SKM-1 treated with dmso at 0.1 percent for 144 hours (cell line): ENCODE data around the gene TPT1.
"Not testable (repeated sequence)": the region's sequence is repeated elsewhere in the genome, so short reads cannot be mapped to it uniquely, and the experiment has no call there.

ENCODE experiments used
- DNase-seq: peaks from one replicate; lab custom pipeline; 2025; ENCODE audit not compliant: unreplicated experiment; lab: John Stamatoyannopoulos, UW

TPT1 gene

DNA sequence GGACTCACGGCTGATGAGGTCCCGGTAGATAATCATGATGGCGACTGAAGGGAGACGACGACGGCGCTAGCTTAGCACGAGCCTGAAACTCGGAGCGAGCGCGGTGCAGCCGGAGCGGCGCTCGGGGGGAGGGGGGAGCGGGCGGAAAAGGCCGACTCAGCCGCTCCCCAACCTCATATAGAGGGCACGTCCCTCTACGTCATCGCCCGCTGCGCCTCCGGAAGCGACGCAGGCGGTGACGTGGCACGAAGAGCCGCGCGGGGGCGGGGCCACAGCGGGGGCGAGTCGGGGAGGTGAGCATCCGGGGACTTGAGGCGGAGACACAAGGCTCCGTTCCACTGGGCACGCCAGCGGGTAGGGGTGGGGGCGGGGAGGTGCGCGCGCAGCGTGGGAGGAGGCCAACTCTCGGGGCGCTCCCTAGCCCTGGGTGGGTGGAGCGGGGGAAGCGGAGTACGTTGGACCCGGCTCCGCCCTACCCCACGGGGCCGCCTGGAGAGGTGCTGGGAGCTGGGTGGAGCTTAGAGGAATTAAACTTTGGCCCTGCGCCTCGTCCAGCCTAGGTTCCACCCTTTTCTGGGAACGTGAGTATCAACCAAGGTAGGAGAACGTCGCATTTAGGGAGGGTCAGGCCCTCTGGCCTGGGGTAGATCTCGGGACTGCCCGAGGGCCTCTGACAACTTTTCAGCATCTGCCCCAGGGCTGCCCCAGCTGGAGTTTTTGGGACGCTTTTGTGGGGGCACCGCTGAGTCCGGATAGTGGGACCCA, at the start of gene TPT1:
TSS of gene TPT1 (minus strand) at position 150 of the 765 bp plus-strand sequence. CDS start at position 36, 114 bp downstream.
- DNase-seq = peak; percentile 95

DNA sequence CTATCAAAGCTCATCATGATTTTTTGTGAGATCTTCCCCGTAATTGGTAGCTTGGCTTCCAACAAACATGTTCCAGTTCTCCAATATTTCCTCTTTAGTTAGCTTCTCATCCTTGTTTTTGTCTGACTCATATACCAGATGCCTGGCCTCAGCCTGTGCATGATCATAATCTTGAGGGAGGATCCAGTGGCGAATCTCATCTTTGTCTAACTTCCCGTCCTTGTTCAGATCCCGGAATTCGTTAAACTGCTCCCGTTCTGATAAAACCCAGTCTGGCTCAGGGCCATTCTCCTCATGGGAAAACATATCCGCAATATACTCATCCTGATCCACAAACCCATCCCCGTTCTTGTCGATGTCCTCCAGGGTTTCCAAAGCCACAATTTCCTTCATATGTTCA, 49.4 kb upstream of the TPT1 start:
- DNase-seq = not testable (repeated sequence)

DNA sequence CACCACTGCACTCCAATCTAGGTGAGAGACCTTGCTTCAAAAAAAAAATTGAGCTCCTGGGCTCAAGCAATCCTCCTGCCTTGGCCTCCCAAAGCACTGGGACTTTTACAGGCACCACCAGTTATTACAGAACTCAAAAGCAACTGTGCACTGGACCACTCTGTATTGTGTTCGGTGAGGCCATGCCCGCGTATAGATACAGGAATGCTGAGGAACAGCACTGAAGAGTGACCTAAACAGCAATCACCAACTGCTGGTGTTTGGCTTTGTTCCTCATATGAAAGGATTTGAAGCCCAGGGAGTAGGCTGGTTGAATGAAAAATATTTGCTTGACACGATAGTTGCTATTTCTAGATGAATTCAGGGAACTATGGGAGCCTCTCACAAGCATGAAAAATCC, 47.7 kb upstream of the TPT1 start:
- DNase-seq = no peak

DNA sequence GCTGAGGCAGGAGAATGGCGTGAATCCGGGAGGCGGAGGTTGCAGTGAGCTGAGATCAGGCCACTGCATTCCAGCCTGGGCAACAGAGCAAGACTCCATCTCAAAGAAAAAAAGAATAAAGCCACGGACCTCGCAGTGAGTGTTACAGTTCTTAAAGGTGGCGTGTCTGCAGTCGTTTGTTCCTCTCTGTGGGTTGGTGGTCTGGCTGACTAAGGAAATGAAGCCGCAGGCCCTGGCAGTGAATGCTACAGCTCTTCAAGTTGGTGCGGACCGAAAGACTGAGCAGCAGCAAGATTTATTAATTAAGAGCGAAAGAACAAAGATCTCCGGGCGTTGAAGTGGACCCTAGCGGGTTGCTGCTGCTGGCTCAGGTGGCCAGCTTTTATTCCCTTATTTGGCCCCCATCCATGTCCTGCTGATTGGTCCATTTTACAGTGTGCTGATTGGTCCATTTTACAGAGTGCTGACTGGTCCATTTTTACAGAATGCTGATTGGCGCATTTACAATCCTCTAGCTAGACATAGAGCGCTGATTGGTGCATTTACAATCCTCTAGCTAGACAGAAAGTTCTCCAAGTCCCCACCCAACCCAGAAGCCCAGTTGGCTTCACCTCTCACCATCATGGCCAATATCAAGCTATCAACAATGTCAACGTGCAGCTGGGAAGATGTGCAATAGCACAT, 46.1 kb upstream of the TPT1 start:
- not testable (repeated sequence) for DNase-seq

DNA sequence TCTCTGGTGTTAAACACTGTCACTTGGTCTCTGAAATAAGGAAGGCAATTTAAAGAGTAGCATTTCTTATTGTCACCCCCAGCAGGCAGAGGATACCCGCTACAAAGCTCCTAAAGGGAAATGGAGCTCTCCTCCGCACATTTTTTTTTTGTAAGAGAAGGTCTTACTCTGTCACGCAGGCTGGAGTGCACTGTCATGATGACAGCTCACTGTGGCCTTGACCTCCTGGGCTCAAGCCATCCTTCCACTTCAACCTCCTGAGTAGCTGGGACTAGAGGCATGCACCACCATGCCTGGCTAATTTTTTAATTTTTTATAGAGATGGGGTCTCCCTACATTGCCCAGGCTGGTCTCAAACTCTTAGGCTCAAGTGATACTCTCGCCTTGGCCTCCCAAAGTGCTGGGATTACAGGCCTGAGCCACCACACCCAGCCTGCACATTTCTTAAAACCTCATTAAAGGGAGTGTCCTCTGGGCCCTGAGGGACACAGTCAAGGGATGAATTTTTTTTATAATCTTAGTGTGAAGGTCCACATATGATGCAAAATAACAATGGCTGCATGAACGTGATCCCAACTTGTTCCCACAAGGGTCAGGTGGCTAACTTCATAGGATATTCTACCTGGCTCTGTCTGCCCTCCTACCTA, 45.0 kb upstream of the TPT1 start:
- DNase-seq = no peak

DNA sequence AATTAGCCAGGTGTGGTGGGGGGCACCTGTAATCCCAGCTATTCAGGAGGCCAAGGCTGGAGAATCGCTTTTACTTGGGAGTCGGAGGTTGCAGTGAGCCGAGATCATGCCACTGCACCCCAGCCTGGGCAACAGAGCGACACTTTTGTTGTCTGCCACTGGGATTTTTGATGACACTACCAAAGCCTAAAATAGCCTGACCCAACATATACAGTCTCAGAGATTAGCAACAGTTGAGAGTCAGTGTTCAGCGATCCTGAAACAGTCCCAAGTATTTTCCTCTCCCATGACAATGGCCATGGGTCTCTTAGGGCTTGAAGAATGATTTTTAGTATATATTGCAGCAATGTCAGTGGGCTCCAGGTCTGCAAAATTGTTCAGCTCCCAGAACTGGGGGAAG, 44.3 kb upstream of the TPT1 start:
- DNase-seq = no peak

DNA sequence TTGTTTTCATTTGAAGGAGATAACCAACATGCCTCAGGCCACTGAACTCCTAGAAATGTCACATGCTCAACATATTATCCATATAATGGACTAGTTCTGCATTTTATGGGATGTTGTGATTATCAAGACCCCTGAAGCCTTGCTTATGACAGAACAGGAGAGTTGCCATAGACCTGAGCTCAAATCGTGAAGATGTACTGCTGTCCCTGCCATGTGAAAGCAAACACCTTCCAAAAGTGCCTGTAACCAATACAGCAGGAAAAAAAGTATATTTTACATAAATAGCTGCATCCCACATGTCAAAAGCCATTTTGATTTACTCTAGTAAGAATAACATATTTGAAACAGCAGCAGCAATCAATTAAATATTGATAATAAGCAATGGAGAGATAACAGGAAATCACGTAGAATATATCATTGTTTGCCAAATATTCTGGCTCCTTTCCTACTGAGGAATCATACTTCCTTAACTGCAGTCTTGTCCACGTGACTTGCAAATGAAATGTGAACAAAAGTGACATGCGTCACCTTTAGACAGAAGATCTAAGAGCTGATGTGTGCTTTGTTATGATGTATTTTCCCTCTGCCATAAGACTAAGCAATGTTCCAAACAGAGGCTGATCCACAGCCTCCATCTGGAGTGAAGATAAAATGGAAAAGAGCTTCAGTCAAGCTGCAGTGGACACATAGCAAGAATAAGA, 43.6 kb upstream of the TPT1 start:
- DNase-seq = no peak

DNA sequence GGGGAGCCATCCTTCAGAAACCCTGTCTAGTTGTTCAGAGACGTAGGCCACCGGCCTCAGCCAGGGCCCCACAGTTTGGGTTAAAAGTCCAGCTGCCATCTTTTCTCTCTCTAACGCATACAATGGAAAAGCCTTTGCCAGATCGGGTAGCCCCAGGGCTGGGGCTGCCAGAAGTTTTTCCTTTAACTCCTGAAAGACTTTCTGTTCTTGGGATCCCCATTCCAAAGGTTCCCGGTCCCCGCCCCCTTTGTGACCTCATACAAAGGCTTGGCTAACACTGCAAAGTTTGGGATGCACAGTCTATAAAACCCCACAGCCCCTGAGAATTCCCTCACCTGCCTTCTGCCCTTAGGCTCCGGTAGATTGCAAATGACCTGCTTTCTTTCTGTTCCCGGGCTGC, 41.8 kb upstream of the TPT1 start:
- DNase-seq = not testable (repeated sequence)

DNA sequence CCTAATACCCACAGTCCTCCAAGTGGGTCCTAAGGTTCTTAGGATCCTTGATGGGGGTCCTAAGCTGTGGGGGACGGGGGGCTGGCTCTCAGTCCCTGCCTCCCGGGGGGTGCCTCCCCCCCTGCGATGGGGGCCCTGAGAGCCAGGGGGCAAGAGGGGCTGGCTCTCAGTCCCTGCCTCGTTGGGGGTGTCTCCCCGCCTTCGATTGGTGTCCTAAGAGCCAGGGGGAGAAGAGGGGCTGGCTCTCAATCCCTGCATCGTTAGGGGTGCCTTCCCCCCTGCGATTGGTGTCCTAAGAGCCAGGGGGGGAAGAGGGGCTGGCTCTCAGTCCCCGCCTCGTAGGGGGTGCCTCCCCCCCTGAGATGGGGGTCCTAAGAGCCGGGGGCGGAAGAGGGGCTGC, 40.2 kb upstream of the TPT1 start:
- no peak for DNase-seq

DNA sequence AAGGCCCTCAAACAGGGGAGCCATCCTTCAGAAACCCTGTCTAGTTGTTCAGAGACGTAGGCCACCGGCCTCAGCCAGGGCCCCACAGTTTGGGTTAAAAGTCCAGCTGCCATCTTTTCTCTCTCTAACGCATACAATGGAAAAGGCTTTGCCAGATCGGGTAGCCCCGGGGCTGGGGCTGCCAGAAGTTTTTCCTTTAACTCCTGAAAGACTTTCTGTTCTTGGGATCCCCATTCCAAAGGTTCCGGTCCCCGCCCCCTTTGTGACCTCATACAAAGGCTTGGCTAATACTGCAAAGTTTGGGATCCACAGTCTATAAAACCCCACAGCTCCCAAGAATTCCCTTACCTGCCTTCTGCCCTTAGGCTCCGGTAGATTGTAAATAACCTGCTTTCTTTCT, 39.7 kb upstream of the TPT1 start:
- not testable (repeated sequence) for DNase-seq

DNA sequence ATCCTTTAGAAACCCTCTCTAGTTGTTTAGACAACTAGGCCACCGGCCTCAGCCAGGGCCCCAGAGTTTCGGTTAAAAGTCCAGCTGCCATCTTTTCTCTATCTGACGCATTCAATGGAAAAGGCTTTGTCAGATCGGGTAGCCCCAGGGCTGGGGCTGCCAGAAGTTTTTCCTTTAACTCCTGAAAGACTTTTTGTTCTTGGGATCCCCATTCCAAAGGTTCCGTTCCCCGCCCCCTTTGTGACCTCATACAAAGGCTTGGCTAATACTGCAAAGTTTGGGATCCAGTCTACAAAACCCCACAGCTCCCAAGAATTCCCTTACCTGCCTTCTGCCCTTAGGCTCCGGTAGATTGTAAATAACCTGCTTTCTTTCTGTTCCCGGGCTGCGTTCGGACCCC, 38.5 kb upstream of the TPT1 start:
- not testable (repeated sequence) for DNase-seq

DNA sequence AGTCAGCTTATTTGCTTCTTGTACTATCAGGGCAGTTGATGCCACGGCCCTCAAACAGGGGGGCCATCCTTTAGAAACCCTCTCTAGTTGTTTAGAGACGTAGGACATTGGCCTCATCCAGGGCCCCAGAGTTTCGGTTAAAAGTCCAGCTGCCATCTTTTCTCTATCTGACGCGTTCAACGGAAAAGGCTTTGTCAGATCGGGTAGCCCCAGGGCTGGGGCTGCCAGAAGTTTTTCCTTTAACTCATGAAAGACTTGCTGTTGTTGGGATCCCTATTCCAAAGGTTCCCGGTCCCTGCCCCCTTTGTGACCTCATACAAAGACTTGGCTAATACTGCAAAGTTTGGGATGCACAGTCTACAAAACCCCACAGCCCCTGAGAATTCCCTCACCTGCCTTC, 37.8 kb upstream of the TPT1 start:
- not testable (repeated sequence) for DNase-seq

DNA sequence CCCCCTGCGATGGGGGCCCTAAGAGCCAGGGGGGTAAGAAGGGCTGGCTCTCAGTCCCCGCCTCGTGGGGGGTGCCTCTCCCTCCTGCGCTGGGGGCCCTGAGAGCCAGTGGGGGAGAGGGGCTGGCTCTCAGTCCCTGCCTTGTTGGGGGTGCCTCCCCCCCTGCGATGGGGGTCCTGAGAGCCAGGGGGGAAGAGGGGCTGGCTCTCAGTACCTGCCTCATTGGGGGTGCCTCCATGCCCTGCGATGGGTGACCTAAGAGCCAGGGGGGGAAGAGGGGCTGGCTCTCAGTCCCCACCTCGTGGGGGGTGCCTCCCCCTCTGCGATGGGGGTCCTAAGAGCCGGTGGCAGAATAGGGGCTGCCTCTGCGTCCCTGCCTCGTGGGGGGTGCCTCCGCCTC, 36.3 kb upstream of the TPT1 start:
- not testable (repeated sequence) for DNase-seq

DNA sequence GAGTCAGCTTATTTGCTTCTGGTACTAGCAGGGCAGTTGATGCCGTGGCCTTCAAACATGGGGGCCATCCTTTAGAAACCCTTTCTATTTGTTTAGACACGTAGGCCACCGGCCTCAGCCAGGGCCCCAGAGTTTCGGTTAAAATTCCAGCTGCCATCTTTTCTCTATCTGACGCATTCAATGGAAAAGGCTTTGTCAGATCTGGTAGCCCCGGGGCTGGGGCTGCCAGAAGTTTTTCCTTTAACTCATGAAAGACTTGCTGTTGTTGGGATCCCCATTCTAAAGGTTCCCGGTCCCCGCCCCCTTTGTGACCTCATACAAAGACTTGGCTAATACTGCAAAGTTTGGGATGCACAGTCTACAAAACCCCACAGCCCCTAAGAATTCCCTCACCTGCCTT, 35.7 kb upstream of the TPT1 start:
- not testable (repeated sequence) for DNase-seq

DNA sequence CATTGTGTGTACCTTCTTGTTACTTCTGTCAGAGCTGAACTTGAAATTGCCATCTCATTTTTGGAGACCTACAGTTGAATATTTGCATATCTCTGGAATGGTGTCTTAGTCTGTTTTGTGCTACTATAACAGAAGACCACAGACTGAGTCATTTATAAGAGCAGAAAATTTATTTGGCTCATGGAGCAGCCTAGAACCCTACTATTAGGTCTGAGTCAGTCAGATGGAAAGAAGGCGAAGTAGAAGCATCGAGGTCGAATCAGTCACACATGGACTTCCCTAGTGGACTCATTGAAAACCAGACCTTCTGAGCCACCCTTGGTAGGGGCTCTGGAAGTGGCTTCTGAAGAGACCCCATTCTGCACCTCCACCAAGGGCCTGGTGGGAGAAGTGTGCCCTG, 33.9 kb upstream of the TPT1 start:
- DNase-seq = no peak

DNA sequence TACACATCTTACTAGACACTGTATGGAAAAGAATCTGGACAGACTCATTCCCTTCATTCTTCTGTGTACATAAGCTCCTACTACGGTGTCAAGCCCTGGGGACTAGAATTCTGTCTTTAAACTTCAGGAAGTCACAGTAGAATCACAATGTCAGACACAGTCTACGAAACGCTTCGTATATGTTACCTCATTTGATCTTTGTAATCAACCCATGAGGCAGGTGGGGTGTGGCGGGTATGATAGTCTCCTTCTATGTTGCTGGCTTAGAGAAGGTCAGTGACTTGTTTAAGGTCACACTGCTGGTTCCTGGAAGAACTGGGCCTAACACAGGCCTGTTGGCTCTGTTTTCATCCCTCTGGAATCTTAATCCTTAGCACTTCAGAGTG, 32.2 kb upstream of the TPT1 start:
- DNase-seq = no peak

DNA sequence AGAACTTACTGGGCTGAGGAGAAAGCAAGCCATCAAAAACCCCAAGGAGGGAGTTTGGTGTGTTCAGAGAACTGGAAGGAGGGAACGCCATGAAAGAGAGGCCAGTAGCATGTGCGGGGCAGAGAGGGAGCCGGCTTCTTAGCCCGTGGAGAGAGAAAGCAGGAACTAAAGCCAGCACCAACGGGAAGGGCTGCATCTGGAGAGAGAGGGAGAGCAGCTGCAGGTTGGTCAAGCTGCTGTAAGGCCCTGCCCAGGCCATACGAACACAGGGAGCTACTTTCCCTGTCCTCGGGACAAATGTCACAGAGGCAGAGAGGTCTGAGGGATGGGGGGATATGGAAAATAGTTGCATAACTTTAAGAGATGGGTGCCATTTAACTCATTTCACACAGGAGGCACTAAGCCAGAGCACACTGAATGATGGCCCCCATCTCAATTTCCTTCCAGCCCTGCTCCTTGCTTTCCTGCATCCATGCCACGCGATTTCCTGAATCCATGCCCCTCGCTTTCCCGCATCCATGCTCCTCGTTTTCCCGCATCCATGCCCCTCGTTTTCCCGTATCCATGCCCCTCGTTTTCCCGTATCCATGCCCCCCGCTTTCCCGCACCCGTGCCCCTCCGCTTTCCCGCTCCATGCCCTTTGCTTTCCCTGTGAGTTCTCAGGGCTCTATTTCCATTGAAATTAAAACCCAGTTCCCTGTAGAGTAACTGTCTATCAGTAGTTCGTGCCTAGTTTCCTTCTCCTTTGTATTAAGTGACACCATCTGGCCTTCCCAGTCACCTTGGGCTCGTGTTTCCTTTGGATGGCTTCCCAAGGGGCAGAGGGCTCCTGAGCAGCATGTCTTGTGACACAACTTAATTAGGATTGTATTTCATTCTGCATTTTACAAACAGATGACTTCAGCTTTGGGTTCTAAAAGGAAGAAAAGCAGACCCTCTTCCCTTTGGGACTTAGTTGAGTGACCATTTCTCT, 31.5 kb upstream of the TPT1 start:
- no peak for DNase-seq

DNA sequence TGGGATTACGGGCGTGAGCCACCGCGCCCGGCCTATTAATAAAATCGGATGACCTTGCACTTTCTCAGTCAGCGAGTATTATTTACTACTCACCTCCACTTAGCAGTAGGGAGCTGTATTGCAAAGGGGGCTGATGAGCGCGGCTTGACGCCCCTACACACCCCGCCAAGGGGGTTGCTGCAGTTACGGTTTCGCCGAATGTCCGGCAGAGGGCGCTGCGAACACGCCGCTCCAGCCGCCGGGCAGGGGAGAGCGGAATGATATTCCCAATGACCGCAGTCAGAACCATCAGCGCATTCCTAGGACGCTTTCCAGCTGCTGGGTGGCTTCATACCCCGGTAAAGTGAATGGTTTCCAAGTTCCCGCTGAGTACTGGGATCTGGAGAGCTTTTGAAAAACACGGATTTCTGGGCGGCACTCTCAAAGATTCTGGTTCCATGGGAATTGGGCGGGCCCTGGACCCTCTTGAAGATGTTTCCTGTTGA, 30.0 kb upstream of the TPT1 start:
- no peak for DNase-seq

DNA sequence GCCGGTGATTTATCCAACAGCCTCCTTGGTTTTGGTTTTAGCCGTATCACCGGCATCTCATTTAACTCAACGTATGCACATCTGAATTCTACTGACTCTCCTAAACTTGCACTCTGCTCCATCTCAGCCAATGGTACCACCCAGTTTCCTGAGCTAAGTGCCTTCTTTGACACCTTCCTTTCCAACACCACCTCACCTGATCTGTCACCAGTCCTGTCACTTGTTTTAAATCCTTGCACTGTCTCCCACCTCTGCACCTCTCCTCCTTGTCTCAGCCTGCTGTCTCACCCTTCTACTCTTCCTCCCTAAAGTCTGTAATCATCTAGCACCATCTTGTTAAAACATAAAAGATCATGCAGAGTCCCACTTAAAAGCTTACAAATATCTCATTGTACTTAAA, 28.1 kb upstream of the TPT1 start:
- no peak for DNase-seq

DNA sequence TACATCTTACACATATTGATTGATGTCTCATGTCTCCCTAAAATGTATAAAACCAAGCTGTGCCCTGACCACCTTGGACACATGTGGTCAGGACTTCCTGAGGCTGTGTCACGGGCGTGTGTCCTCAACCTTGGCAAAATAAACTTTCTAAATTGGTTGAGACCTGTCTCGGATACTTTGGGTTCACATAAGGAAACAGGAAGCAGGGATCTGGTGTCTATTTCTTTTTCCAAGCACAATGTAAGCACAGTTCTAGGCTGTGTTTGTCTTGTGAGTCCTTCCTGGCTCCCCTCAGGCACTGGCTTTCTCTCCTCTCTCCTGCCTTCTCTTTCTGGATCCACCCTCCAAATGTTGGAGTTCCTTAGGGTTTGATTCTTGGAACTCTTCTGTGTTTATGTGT, 27.6 kb upstream of the TPT1 start:
- DNase-seq = no peak
